Osteocyte (in vitro differentiated cells): ENCODE measurements around the gene AADAC. TPM values are rescaled to one million over a fixed set of nuclear protein-coding genes. Genes with fewer than 3 reads are reported as not detected.

Experiments used
- DNase-seq: peaks from one replicate; pipeline ENCODE4 v3.0.0; 2021; ENCODE audit warnings: mixed read lengths; ENCODE audit not compliant: unreplicated experiment; ENCODE audit errors: extremely low spot score
- H3K27ac Mint-ChIP-seq: one replicate; pipeline ENCODE4 v1.8.0; 2021; ENCODE audit warnings: mild to moderate bottlenecking, mixed read lengths; ENCODE audit not compliant: unreplicated experiment
- H3K27me3 Mint-ChIP-seq: one replicate; pipeline ENCODE4 v1.8.0; 2021; ENCODE audit warnings: mixed read lengths; ENCODE audit not compliant: unreplicated experiment
- H3K36me3 Mint-ChIP-seq: one replicate; pipeline ENCODE4 v1.8.0; 2021; ENCODE audit warnings: mixed read lengths; ENCODE audit not compliant: unreplicated experiment
- H3K4me1 Mint-ChIP-seq: one replicate; pipeline ENCODE4 v1.8.0; 2021; ENCODE audit warnings: mixed read lengths; ENCODE audit not compliant: unreplicated experiment
- H3K4me3 Mint-ChIP-seq: one replicate; pipeline ENCODE4 v1.8.0; 2021; ENCODE audit warnings: mild to moderate bottlenecking, moderate library complexity, mixed read lengths; ENCODE audit not compliant: unreplicated experiment
- H3K9me3 Mint-ChIP-seq: one replicate; pipeline ENCODE4 v1.8.0; 2021; ENCODE audit warnings: mixed read lengths; ENCODE audit not compliant: unreplicated experiment
- total RNA-seq: library from RNA; stranded (reverse); gene quantifications from 2 replicates; pipeline ENCODE4 v1.2.1, GENCODE V29; 2021
- TF ChIP-seq, protein P1 (sequence below): fragments of 200-600 bp; sonication (generic); IDR thresholded peaks from 2 replicates; pipeline ENCODE4 v1.5.0; 2021; ENCODE audit warnings: antibody characterized with exemption, mild to moderate bottlenecking, moderate library complexity

Gene AADAC
- total RNA-seq, 1 donor from 2014 or later, result not detected

DNA sequence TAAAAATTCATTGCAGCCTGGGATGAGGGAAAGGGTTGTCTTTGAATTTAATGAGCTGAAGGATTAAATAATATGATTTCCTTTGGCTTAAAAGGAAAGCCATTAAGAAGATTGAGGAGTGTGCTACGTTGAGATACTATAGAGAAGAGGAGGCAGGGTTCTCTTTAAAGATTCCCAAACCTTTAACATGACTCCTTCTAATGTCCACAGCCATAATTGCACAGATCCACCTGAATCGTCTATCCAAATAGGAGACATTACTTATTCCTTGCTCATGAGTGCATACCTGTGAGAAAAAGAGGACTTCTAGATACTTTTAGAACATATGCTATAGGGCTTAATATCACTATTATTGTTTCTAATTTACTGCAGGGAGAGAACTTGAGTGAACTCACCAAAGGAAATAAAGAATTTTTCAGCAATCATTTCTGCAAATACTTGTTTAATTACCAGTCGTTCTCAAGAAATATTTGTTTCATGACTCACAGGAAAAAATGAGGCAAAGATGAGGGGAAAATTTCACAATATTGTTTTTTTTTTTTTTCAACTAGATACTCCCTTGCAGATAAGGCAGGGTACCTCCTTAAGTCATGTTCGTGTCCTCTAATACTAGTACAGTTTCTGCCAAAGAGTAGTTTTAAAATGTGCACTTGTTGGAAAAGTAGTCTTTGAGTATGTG is 50.6 kb downstream of the AADAC start:
- Mint-ChIP-seq H3K27ac (peak overlapping the region; percentile 29), H3K9me3 (no peaks in the 10 kb centered on the region), H3K4me1 (peaks cover 30% of the 10 kb centered on the region), H3K27me3 (no peaks in the 10 kb centered on the region), H3K4me3 (no peak overlapping the region), H3K36me3 (no peaks in the 10 kb centered on the region)
- TF ChIP-seq, protein P1, sequence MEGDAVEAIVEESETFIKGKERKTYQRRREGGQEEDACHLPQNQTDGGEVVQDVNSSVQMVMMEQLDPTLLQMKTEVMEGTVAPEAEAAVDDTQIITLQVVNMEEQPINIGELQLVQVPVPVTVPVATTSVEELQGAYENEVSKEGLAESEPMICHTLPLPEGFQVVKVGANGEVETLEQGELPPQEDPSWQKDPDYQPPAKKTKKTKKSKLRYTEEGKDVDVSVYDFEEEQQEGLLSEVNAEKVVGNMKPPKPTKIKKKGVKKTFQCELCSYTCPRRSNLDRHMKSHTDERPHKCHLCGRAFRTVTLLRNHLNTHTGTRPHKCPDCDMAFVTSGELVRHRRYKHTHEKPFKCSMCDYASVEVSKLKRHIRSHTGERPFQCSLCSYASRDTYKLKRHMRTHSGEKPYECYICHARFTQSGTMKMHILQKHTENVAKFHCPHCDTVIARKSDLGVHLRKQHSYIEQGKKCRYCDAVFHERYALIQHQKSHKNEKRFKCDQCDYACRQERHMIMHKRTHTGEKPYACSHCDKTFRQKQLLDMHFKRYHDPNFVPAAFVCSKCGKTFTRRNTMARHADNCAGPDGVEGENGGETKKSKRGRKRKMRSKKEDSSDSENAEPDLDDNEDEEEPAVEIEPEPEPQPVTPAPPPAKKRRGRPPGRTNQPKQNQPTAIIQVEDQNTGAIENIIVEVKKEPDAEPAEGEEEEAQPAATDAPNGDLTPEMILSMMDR, result no peak
- no peak for DNase-seq

DNA sequence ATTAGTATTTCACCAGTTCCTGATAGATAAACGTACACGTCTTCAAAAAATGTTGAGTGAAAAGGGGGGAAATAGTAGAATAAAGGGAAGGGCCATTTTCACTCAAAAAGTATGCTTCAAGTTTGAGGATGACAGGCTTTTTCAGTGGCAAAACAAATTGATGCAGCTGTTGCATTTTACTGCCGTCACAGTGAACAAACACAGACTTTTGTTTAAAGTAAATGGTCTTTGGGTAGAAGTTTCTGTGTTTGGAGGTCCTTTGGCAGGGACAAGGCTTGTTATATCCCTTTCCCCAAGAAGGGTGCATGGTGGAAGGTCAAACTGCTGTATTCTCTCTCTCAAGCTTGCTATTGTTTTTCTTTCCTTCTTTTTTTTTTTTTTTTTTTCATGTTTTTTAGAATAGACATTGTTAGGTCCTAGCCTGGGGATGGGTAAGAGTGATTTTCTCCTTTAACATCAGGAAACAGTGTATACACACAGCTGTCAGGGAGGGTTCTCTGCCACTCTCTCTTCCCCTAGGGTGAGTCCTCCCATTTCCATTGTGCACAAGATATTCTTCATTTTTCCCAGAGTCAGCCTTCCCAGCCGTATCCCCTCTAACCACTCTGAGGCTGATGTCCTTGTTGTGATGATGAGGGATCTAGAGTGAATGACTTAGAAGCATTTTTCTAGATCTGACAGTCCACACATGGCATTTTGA is 52.9 kb downstream of the AADAC start:
- no peaks in the 10 kb centered on the region for H3K36me3 Mint-ChIP-seq
- H3K4me3 Mint-ChIP-seq, result no peak overlapping the region
- no peaks in the 10 kb centered on the region for H3K27me3 Mint-ChIP-seq
- H3K27ac Mint-ChIP-seq, result peak overlapping the region; percentile 3
- TF ChIP-seq, protein P1, result no peak
- DNase-seq, result no peak
- H3K9me3 Mint-ChIP-seq, result no peaks in the 10 kb centered on the region
- H3K4me1 Mint-ChIP-seq, result peaks cover 30% of the 10 kb centered on the region

DNA sequence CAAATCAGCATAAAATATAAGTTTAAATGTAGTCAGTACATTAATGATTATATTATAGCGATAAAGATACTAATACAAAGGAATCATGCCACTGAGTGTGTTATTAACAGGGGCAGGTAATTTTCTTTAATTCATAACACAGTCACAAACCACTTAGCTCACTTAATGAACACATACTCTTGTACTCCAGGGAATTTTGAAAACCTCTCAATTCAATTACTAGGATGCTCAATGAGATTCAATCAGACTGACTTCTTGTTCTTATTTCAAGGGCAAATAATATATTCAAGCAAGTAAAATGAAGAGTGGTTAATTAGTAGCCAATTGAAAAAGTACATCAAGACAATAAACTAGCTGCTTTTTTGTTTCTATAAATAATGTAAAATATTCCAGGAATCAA is 53.8 kb downstream of the AADAC start:
- H3K27me3 Mint-ChIP-seq, result no peaks in the 10 kb centered on the region

DNA sequence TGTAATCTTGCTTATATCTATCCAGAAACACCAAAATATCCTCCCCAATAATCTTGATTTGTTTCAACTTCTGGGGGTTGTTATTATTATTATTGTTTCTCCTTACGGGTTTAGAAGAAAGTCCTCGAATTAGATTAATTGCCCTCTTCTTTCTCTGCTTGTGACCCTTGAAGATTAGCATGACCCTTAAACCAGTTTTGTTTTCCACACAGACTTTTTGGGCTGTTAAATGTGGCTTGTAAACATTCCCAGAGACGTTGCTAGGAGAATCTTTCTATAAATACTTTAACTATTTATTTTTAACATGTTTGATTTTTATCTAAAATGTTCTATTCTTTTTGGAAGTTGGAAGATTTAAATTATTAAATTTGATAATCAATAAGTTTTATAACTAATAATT is 55.3 kb downstream of the AADAC start:
- TF ChIP-seq, protein P1, result no peak
- no peak overlapping the region for H3K27ac Mint-ChIP-seq
- H3K4me1 Mint-ChIP-seq, result peaks cover 24% of the 10 kb centered on the region
- DNase-seq, result no peak
- no peaks in the 10 kb centered on the region for H3K36me3 Mint-ChIP-seq
- no peaks in the 10 kb centered on the region for H3K27me3 Mint-ChIP-seq
- no peak overlapping the region for H3K4me3 Mint-ChIP-seq
- H3K9me3 Mint-ChIP-seq, result no peaks in the 10 kb centered on the region

More for the DNA sequence above, 53.8 kb downstream of the AADAC start:
- Mint-ChIP-seq H3K27ac (no peak overlapping the region), H3K9me3 (no peaks in the 10 kb centered on the region), H3K4me3 (no peak overlapping the region), H3K36me3 (no peaks in the 10 kb centered on the region), H3K4me1 (peaks cover 30% of the 10 kb centered on the region)
- TF ChIP-seq, protein P1, result no peak
- DNase-seq, result no peak
